ENCODE measurements around the gene RBPJL.

Gene RBPJL

GRCh38 chr20:45268531-45268930 is 38.1 kb upstream of the RBPJL start:
- POLR2A ChIA-PET, result no interaction called here
- CTCF ChIA-PET, result no interaction called here
- TF ChIP-seq PKNOX1 (IDR thresholded peaks at IDR 0.05), result no peak
- no peak for TF ChIP-seq FOXM1 (IDR thresholded peaks at IDR 0.05; ENCODE audit: borderline replicate concordance)
- TF ChIP-seq LEF1 (IDR thresholded peaks at IDR 0.05; ENCODE audit: borderline replicate concordance), result no peak
- no peak for DNase-seq (ENCODE audit: extremely low spot score)

GRCh38 chr20:45269056-45269455 is 37.6 kb upstream of the RBPJL start:
- POLR2A ChIA-PET, result no interaction called here
- DNase-seq (ENCODE audit: extremely low spot score), result no peak
- TF ChIP-seq LEF1 (IDR thresholded peaks at IDR 0.05; ENCODE audit: borderline replicate concordance) (no peak), BHLHE40 (IDR thresholded peaks at IDR 0.05; ENCODE audit: borderline replicate concordance) (no peak), ZNF384 (IDR thresholded peaks at IDR 0.05) (no peak), NFRKB (IDR thresholded peaks at IDR 0.05) (no peak), SP1 (IDR thresholded peaks at IDR 0.05) (no peak), TARDBP (IDR thresholded peaks at IDR 0.05) (no peak), PKNOX1 (IDR thresholded peaks at IDR 0.05) (no peak), SUZ12 (IDR thresholded peaks at IDR 0.05) (no peak), FOXA1 (IDR thresholded peaks at IDR 0.05) (no peak)
- CTCF ChIA-PET, result no interaction called here

GRCh38 chr20:45269754-45270270 is 36.8 kb upstream of the RBPJL start:
- no peak for DNase-seq (ENCODE audit: extremely low spot score)
- CTCF ChIA-PET, result no interaction called here
- POLR2A ChIA-PET, result no interaction called here
- TF ChIP-seq ZNF384 (IDR thresholded peaks at IDR 0.05) (no peak), ARNT (IDR thresholded peaks at IDR 0.05) (no peak), NFRKB (IDR thresholded peaks at IDR 0.05) (no peak), SP1 (IDR thresholded peaks at IDR 0.05) (no peak), L3MBTL2 (conservative IDR thresholded peaks at IDR 0.05) (no peak), SUZ12 (IDR thresholded peaks at IDR 0.05) (no peak), BHLHE40 (IDR thresholded peaks at IDR 0.05; ENCODE audit: borderline replicate concordance) (no peak), CTBP1 (IDR thresholded peaks at IDR 0.05; ENCODE audit: borderline replicate concordance) (no peak), FOXK2 (IDR thresholded peaks at IDR 0.05) (no peak), PKNOX1 (IDR thresholded peaks at IDR 0.05) (no peak), FOXM1 (IDR thresholded peaks at IDR 0.05; ENCODE audit: borderline replicate concordance) (no peak), HDGF (IDR thresholded peaks at IDR 0.05; ENCODE audit: borderline replicate concordance) (no peak), ELF4 (IDR thresholded peaks at IDR 0.05) (no peak), LEF1 (IDR thresholded peaks at IDR 0.05; ENCODE audit: borderline replicate concordance) (no peak)

- ChIA-PET CTCF (no interaction called here), POLR2A (no interaction called here)
- no peak for TF ChIP-seq SP1 (IDR thresholded peaks at IDR 0.05)
- DNase-seq (ENCODE audit: extremely low spot score), result no peak
These were observed 31.3 kb upstream of the RBPJL start for GRCh38 chr20:45275338-45275737.

- DNase-seq (ENCODE audit: extremely low spot score), result no peak
- no peak for TF ChIP-seq HDGF (IDR thresholded peaks at IDR 0.05; ENCODE audit: borderline replicate concordance)
- no peak for TF ChIP-seq BHLHE40 (IDR thresholded peaks at IDR 0.05; ENCODE audit: borderline replicate concordance)
- no peak for TF ChIP-seq PKNOX1 (IDR thresholded peaks at IDR 0.05)
- TF ChIP-seq FOXK2 (IDR thresholded peaks at IDR 0.05), result no peak
- TF ChIP-seq TARDBP (IDR thresholded peaks at IDR 0.05), result no peak
- no peak for TF ChIP-seq ZNF384 (IDR thresholded peaks at IDR 0.05)
- no peak for TF ChIP-seq L3MBTL2 (conservative IDR thresholded peaks at IDR 0.05)
- no peak for TF ChIP-seq NFRKB (IDR thresholded peaks at IDR 0.05)
- ChIA-PET POLR2A (no interaction called here), CTCF (interaction anchor here (1.4 kb wide), 1 partner anchor 11 kb away, joined by 5 read pairs; no protein-coding TSS in a partner anchor)
These were observed 26.6 kb upstream of the RBPJL start for GRCh38 chr20:45279992-45280391.

GRCh38 chr20:45282700-45283550 is 23.7 kb upstream of the RBPJL start:
- ChIA-PET POLR2A (no interaction called here), CTCF (interaction anchor here (0.6 to 1.3 kb wide), 2 partner anchors 10 to 11 kb away, joined by 3 read pairs; no protein-coding TSS in a partner anchor)
- no peak for TF ChIP-seq FOXM1 (IDR thresholded peaks at IDR 0.05; ENCODE audit: borderline replicate concordance)
- TF ChIP-seq ARNT (IDR thresholded peaks at IDR 0.05), result no peak
- no peak for TF ChIP-seq NFRKB (IDR thresholded peaks at IDR 0.05)
- no peak for TF ChIP-seq CTBP1 (IDR thresholded peaks at IDR 0.05; ENCODE audit: borderline replicate concordance)
- TF ChIP-seq TARDBP (IDR thresholded peaks at IDR 0.05), result no peak
- no peak for TF ChIP-seq ZNF384 (IDR thresholded peaks at IDR 0.05)
- TF ChIP-seq BHLHE40 (IDR thresholded peaks at IDR 0.05; ENCODE audit: borderline replicate concordance), result no peak
- no peak for TF ChIP-seq L3MBTL2 (conservative IDR thresholded peaks at IDR 0.05)
- no peak for TF ChIP-seq LEF1 (IDR thresholded peaks at IDR 0.05; ENCODE audit: borderline replicate concordance)
- TF ChIP-seq FOXK2 (IDR thresholded peaks at IDR 0.05), result no peak
- no peak for TF ChIP-seq FOXA1 (IDR thresholded peaks at IDR 0.05)
- no peak for TF ChIP-seq SP1 (IDR thresholded peaks at IDR 0.05)
- TF ChIP-seq ELF4 (IDR thresholded peaks at IDR 0.05), result no peak
- TF ChIP-seq SUZ12 (IDR thresholded peaks at IDR 0.05), result no peak
- no peak for TF ChIP-seq HDGF (IDR thresholded peaks at IDR 0.05; ENCODE audit: borderline replicate concordance)
- no peak for TF ChIP-seq PKNOX1 (IDR thresholded peaks at IDR 0.05)
- no peak for DNase-seq (ENCODE audit: extremely low spot score)

Data from HEK293T (cell line).